B cell (primary cell): ENCODE results near the gene MYLK2. TPM values are rescaled to one million over a fixed set of nuclear protein-coding genes. Genes with fewer than 3 reads are reported as not detected.

ENCODE experiments used
- ATAC-seq: fragments of 200-7000 bp; cut with Tn5 transposase; one replicate; pipeline ENCODE4 v1.10.0; 2021; ENCODE audit warnings: low read depth, mild to moderate bottlenecking, moderate number of reproducible peaks, moderate library complexity
- CTCF ChIA-PET: fragments of 350-600 bp; sonication (Branson Sonifier 250); formaldehyde crosslinking; loops from one replicate; lab custom pipeline; 2021; ENCODE audit warnings: antibody characterized with exemption, inconsistent platforms; lab: Charles Lee
- POLR2A ChIA-PET: fragments of 350-600 bp; sonication (Branson Sonifier 250); formaldehyde crosslinking; loops from one replicate; lab custom pipeline; 2021; ENCODE audit warnings: antibody characterized with exemption; lab: Charles Lee
- DNase-seq: peaks from one replicate; pipeline ENCODE4 v3.0.0; 2013
- H2AFZ ChIP-seq: 2 replicates; pipeline ENCODE4 v1.6.1; 2012; ENCODE audit warnings: mild to moderate bottlenecking, low read depth, low read length; ENCODE audit not compliant: insufficient read depth, poor library complexity, severe bottlenecking
- H3K27ac ChIP-seq, 2 donors: 1 replicate in 1 of 2; 2 replicates in 1 of 2; pipeline ENCODE4 v1.5.1; 2012 to 2013; ENCODE audit warnings: low read length in 2 of 2, mild to moderate bottlenecking in 2 of 2, moderate library complexity in 1 of 2
- H3K27me3 ChIP-seq, 4 experiments: fragments of 200-600 bp in 1 of 4; sonication (generic) in 1 of 4; replicated peaks in 1 of 4; 1 replicate in 2 of 4; 2 replicates in 2 of 4; pipeline versions ENCODE4 v1.6.1 to v1.7.0; 2013 to 2016; ENCODE audit warnings: low read length in 3 of 4, mild to moderate bottlenecking in 2 of 4, mixed read lengths in 1 of 4, moderate library complexity in 1 of 4; ENCODE audit not compliant: insufficient read depth in 4 of 4, control insufficient read depth in 3 of 4; ENCODE audit errors: control extremely low read depth in 1 of 4
- H3K36me3 ChIP-seq, 2 experiments: replicated peaks in 1 of 2; 1 replicate in 1 of 2; 2 replicates in 1 of 2; pipeline versions ENCODE4 v1.6.1 to v1.7.1; 2013; ENCODE audit warnings: low read length in 1 of 2; ENCODE audit not compliant: insufficient read depth in 2 of 2, control insufficient read depth in 1 of 2; ENCODE audit errors: control extremely low read depth in 1 of 2, extremely low read depth in 1 of 2
- H3K4me1 ChIP-seq, 2 donors: fragments of 200-600 bp in 1 of 2; sonication (generic) in 1 of 2; 1 replicate in 1 of 2; 2 replicates in 1 of 2; pipeline versions ENCODE4 v1.5.1 to v1.6.1; 2013 to 2017; ENCODE audit warnings: low read length in 2 of 2; ENCODE audit not compliant: control insufficient read depth in 2 of 2, insufficient read depth in 2 of 2
- H3K4me2 ChIP-seq: replicated peaks from 2 replicates; pipeline ENCODE3; 2012; ENCODE audit warnings: mild to moderate bottlenecking, low read depth, low read length; ENCODE audit not compliant: poor library complexity, severe bottlenecking
- H3K4me3 ChIP-seq, 5 experiments: fragments of 200-600 bp in 1 of 5; sonication (generic) in 1 of 5; 1 replicate in 3 of 5; 2 replicates in 2 of 5; pipeline versions ENCODE4 v1.5.1 to v1.7.0; 2011 to 2016; ENCODE audit warnings: low read length in 4 of 5, mild to moderate bottlenecking in 4 of 5, low read depth in 2 of 5, control low read depth in 1 of 5, moderate library complexity in 1 of 5; ENCODE audit not compliant: insufficient read depth in 1 of 5; ENCODE audit errors: control extremely low read depth in 1 of 5, extremely low read depth in 1 of 5
- H3K79me2 ChIP-seq: fragments of 200-600 bp; sonication (generic); one replicate; pipeline ENCODE4 v1.6.0; 2016; ENCODE audit warnings: low read length; ENCODE audit not compliant: control insufficient read depth, insufficient read depth
- H3K9ac ChIP-seq: fragments of 200-600 bp; sonication (generic); 2 replicates; pipeline ENCODE4 v1.6.1; 2017; ENCODE audit warnings: mild to moderate bottlenecking, low read length, moderate library complexity
- H3K9me3 ChIP-seq, 3 donors: one replicate each; pipeline versions ENCODE4 v1.6.1 to v1.7.1; 2013; ENCODE audit warnings: low read length in 2 of 3; ENCODE audit not compliant: control insufficient read depth in 2 of 3, insufficient read depth in 1 of 3; ENCODE audit errors: control extremely low read depth in 1 of 3
- H4K20me1 ChIP-seq: 2 replicates; pipeline ENCODE4 v1.6.0; 2012; ENCODE audit warnings: mild to moderate bottlenecking, low read length; ENCODE audit not compliant: insufficient read depth, control insufficient read depth, poor library complexity, severe bottlenecking
- H3K27ac Mint-ChIP-seq: one replicate; pipeline ENCODE4 v1.8.0; 2021; ENCODE audit warnings: mixed read lengths
- H3K27me3 Mint-ChIP-seq: one replicate; pipeline ENCODE4 v1.8.0; 2021; ENCODE audit warnings: mixed read lengths
- H3K4me1 Mint-ChIP-seq: one replicate; pipeline ENCODE4 v1.8.0; 2021; ENCODE audit warnings: mixed read lengths
- H3K4me3 Mint-ChIP-seq: one replicate; pipeline ENCODE4 v1.8.0; 2021; ENCODE audit warnings: mixed read lengths
- H3K9me3 Mint-ChIP-seq: one replicate; pipeline ENCODE4 v1.8.0; 2022; ENCODE audit warnings: mixed read lengths; ENCODE audit not compliant: insufficient read depth
- CTCF ChIP-seq: fragments of 200-600 bp; IDR thresholded peaks from one replicate; pipeline ENCODE4 v1.8.0; 2022; ENCODE audit warnings: antibody characterized with exemption, mild to moderate bottlenecking
- EZH2 ChIP-seq: IDR thresholded peaks from 2 replicates; pipeline ENCODE4 v1.6.1; 2012; ENCODE audit warnings: borderline replicate concordance, low read depth, mild to moderate bottlenecking, moderate library complexity, low read length; ENCODE audit not compliant: insufficient read depth, poor library complexity, severe bottlenecking
- WGBS: methylation state at CpG from one replicate; pipeline ENCODE4 v1.1.5; 2013; ENCODE audit warnings: missing lambda C conversion rate; ENCODE audit not compliant: insufficient coverage; 5-methylcytosine and 5-hydroxymethylcytosine counted together
- intact Hi-C: fragments of 100-400 bp; cut with micrococcal nuclease; formaldehyde crosslinking; loops from one replicate; pipeline ENCODE4 v1.10.0; 2022
- polyA plus RNA-seq: library from polyadenylated mRNA; depleted of rRNA; stranded (reverse); fragments of >200 nt; gene quantifications from 2 replicates; pipeline ENCODE4 v1.2.3, GENCODE V29; 2012
- total RNA-seq, 2 donors: library from RNA; stranded (reverse); fragments of 120-200 nt in 1 of 2; gene quantifications; 1 replicate in 1 of 2; 2 replicates in 1 of 2; pipeline versions ENCODE4 v1.2.3 to v1.2.4, GENCODE V29; 2013 to 2022

Gene MYLK2
- total and polyA plus RNA-seq, 2 donors (not counting 1 experiment from before 2014, with no cell fraction given) = not detected

GRCh38 chr20:31861385-31862156, 42.4 kb downstream of the MYLK2 start:
- H3K4me2 ChIP-seq = peak overlapping the region; percentile 90
- peaks cover 0 to 5% (median 0%) of the 10 kb centered on the region in 3 donors for H3K9me3 ChIP-seq
- no peak overlapping the region for H3K27ac ChIP-seq
- peak; percentile 83 for ATAC-seq
- peaks cover 0 to 18% (median 10%) of the 10 kb centered on the region in 4 experiments for H3K27me3 ChIP-seq
- H3K79me2 ChIP-seq = no peaks in the 10 kb centered on the region
- peak; percentile 81 for DNase-seq
- intact Hi-C loops = loop anchor here (1.0 kb wide), 2 partner anchors 9 to 19 kb away; partner anchors contain the start of genes DUSP15 and TTLL9
- ChIA-PET POLR2A (no interaction called here), CTCF (interaction anchor here (0.6 to 3.1 kb wide), 6 partner anchors 10 to 96 kb away, joined by 3 to 11 read pairs (median 3); partner anchors contain the start of gene PDRG1)
- TF ChIP-seq EZH2 (no peak), CTCF (no peak)
- H2AFZ ChIP-seq = peak overlapping the region; percentile 73
- peaks cover 6% of the 10 kb centered on the region for H4K20me1 ChIP-seq
- Mint-ChIP-seq H3K4me3 (peak overlapping the region; percentile 75), H3K27me3 (peaks cover 5% of the 10 kb centered on the region), H3K4me1 (peaks cover 29% of the 10 kb centered on the region), H3K27ac (peak overlapping the region; percentile 53), H3K9me3 (no peaks in the 10 kb centered on the region)
- no peaks in the 10 kb centered on the region for H3K36me3 ChIP-seq
- peak overlapping the region; percentile 62 for H3K9ac ChIP-seq
- H3K4me1 ChIP-seq = peaks cover 19 to 26% of the 10 kb centered on the region in 2 donors
- H3K4me3 ChIP-seq = peak overlapping the region in 4 of 5 experiments; percentile 42 to 61 (median 54)
- WGBS = 8% methylated on average over 52 of the region's 60 CpGs

GRCh38 chr20:31862157-31862470, 43.0 kb downstream of the MYLK2 start:
- ChIA-PET POLR2A (no interaction called here), CTCF (interaction anchor here (1.0 to 3.1 kb wide), 6 partner anchors 9 to 90 kb away, joined by 3 to 11 read pairs (median 4); partner anchors contain the start of gene PDRG1)
- Histone ChIP-seq H3K9me3 (peaks cover 0 to 5% (median 0%) of the 10 kb centered on the region in 3 donors), H2AFZ (no peak overlapping the region), H3K4me2 (peak overlapping the region; percentile 90), H3K27ac (no peak overlapping the region), H3K79me2 (no peaks in the 10 kb centered on the region), H3K4me1 (peaks cover 19 to 26% of the 10 kb centered on the region in 2 donors), H3K36me3 (no peaks in the 10 kb centered on the region), H4K20me1 (peaks cover 6% of the 10 kb centered on the region), H3K4me3 (no peak overlapping the region), H3K9ac (no peak overlapping the region), H3K27me3 (peaks cover 0 to 20% (median 10%) of the 10 kb centered on the region in 4 experiments)
- ATAC-seq = no peak
- 97% methylated on average over 4 of the region's 5 CpGs for whole genome bisulfite sequencing
- intact Hi-C loops = no loop called here
- H3K27me3 Mint-ChIP-seq = peaks cover 5% of the 10 kb centered on the region
- peaks cover 29% of the 10 kb centered on the region for H3K4me1 Mint-ChIP-seq
- H3K27ac Mint-ChIP-seq = no peak overlapping the region
- TF ChIP-seq CTCF (no peak), EZH2 (no peak)
- H3K9me3 Mint-ChIP-seq = no peaks in the 10 kb centered on the region
- DNase-seq = no peak
- peak overlapping the region; percentile 75 for H3K4me3 Mint-ChIP-seq
